ENCODE measurements around the gene PCDHGA1. TPM values are rescaled to one million over a fixed set of nuclear protein-coding genes. Genes with fewer than 3 reads are reported as not detected.

The PCDHGA1 gene
- total RNA-seq, 1 donor from 2014 or later: 0.13 TPM

- no peak for DNase-seq (ENCODE audit: extremely low spot score, unreplicated experiment)
- H3K36me3 Mint-ChIP-seq (ENCODE audit: unreplicated experiment): peaks cover 26% of the 10 kb centered on the region
Observed at GRCh38 chr5:141485321-141486055, 155.2 kb downstream of the PCDHGA1 start.

GRCh38 chr5:141486091-141486490 is 155.8 kb downstream of the PCDHGA1 start:
- DNase-seq (ENCODE audit: extremely low spot score, unreplicated experiment): peak; percentile 56
- Mint-ChIP-seq H3K4me3 (ENCODE audit: unreplicated experiment) (no peak overlapping the region), H3K36me3 (ENCODE audit: unreplicated experiment) (peaks cover 23% of the 10 kb centered on the region), H3K27me3 (ENCODE audit: unreplicated experiment) (no peaks in the 10 kb centered on the region), H3K27ac (ENCODE audit: unreplicated experiment) (no peak overlapping the region), H3K4me1 (ENCODE audit: unreplicated experiment) (peaks cover 27% of the 10 kb centered on the region), H3K9me3 (ENCODE audit: unreplicated experiment) (no peaks in the 10 kb centered on the region)
- TF ChIP-seq CTCF (IDR thresholded peaks at IDR 0.05): no peak

More at GRCh38 chr5:141485321-141486055, 155.2 kb downstream of the PCDHGA1 start:
- TF ChIP-seq CTCF (IDR thresholded peaks at IDR 0.05): no peak
- Mint-ChIP-seq H3K4me1 (ENCODE audit: unreplicated experiment) (peaks cover 31% of the 10 kb centered on the region), H3K27me3 (ENCODE audit: unreplicated experiment) (no peaks in the 10 kb centered on the region), H3K4me3 (ENCODE audit: unreplicated experiment) (peak overlapping the region; percentile 72), H3K27ac (ENCODE audit: unreplicated experiment) (no peak overlapping the region), H3K9me3 (ENCODE audit: unreplicated experiment) (no peaks in the 10 kb centered on the region)

- Mint-ChIP-seq H3K27ac (ENCODE audit: unreplicated experiment) (no peak overlapping the region), H3K4me1 (ENCODE audit: unreplicated experiment) (peaks cover 27% of the 10 kb centered on the region), H3K9me3 (ENCODE audit: unreplicated experiment) (no peaks in the 10 kb centered on the region), H3K4me3 (ENCODE audit: unreplicated experiment) (no peak overlapping the region), H3K36me3 (ENCODE audit: unreplicated experiment) (peaks cover 24% of the 10 kb centered on the region), H3K27me3 (ENCODE audit: unreplicated experiment) (no peaks in the 10 kb centered on the region)
- no peak for TF ChIP-seq CTCF (IDR thresholded peaks at IDR 0.05)
- DNase-seq (ENCODE audit: extremely low spot score, unreplicated experiment): peak; percentile 62
Observed at GRCh38 chr5:141487131-141487530, 156.8 kb downstream of the PCDHGA1 start.

GRCh38 chr5:141488591-141489561 is 158.6 kb downstream of the PCDHGA1 start, which contains the start of gene PCDHGC5:
PCDHGC5 (plus strand) TSS chr5:141489081; CDS start chr5:141489241, 160 bp downstream.
- Mint-ChIP-seq H3K27ac (ENCODE audit: unreplicated experiment) (peak within 1 kb of the TSS; percentile 14), H3K4me3 (ENCODE audit: unreplicated experiment) (no peak within 1 kb of the TSS), H3K36me3 (ENCODE audit: unreplicated experiment) (peaks cover 24% of the 10 kb centered on the region)

More at GRCh38 chr5:141488591-141489561, 158.6 kb downstream of the PCDHGA1 start, which contains the start of gene PCDHGC5:
- Mint-ChIP-seq H3K4me1 (ENCODE audit: unreplicated experiment) (peaks cover 23% of the 10 kb centered on the region), H3K27me3 (ENCODE audit: unreplicated experiment) (no peaks in the 10 kb centered on the region), H3K9me3 (ENCODE audit: unreplicated experiment) (no peaks in the 10 kb centered on the region)
- no peak for DNase-seq (ENCODE audit: extremely low spot score, unreplicated experiment)
- TF ChIP-seq CTCF (IDR thresholded peaks at IDR 0.05): no peak

Measured in osteocyte (in vitro differentiated cells).